HG03378 (cell line): ENCODE measurements around the gene UBE2E1.

ENCODE experiments used
- ATAC-seq: cut with Tn5 transposase; IDR thresholded peaks from one replicate; pipeline ENCODE4 v1.9.1; 2021; ENCODE audit warnings: mild to moderate bottlenecking, moderate library complexity; ENCODE audit not compliant: unreplicated experiment

UBE2E1 gene

GRCh38 chr3:23805633-23806533, at the start of gene UBE2E1:
Gene UBE2E1 (plus strand): TSS chr3:23805955. CDS start chr3:23807270, 1,315 bp downstream.
- peak; percentile 58 for ATAC-seq

GRCh38 chr3:23756206-23756840, 49.4 kb upstream of the UBE2E1 start:
- no peak for ATAC-seq

- no peak for ATAC-seq
Observed at GRCh38 chr3:23758253-23758838, 47.4 kb upstream of the UBE2E1 start.

- ATAC-seq = peak; percentile 10
Observed at GRCh38 chr3:23760325-23760724, 45.4 kb upstream of the UBE2E1 start.

GRCh38 chr3:23760871-23761373, 44.8 kb upstream of the UBE2E1 start:
- peak; percentile 43 for ATAC-seq

GRCh38 chr3:23761440-23761896, 44.3 kb upstream of the UBE2E1 start:
- ATAC-seq = peak; percentile 36

- peak; percentile 87 for ATAC-seq
Observed at GRCh38 chr3:23762214-23762613, 43.5 kb upstream of the UBE2E1 start.

GRCh38 chr3:23762759-23763477, 42.8 kb upstream of the UBE2E1 start:
- ATAC-seq = no peak

- no peak for ATAC-seq
Observed at GRCh38 chr3:23764407-23764806, 41.3 kb upstream of the UBE2E1 start.

- no peak for ATAC-seq
Observed at GRCh38 chr3:23767546-23767945, 38.2 kb upstream of the UBE2E1 start.

- no peak for ATAC-seq
Observed at GRCh38 chr3:23775254-23775909, 30.4 kb upstream of the UBE2E1 start.

- ATAC-seq = no peak
Observed at GRCh38 chr3:23776352-23776891, 29.3 kb upstream of the UBE2E1 start.

- no peak for ATAC-seq
Observed at GRCh38 chr3:23778446-23778845, 27.3 kb upstream of the UBE2E1 start.

- ATAC-seq = no peak
Observed at GRCh38 chr3:23779841-23780240, 25.9 kb upstream of the UBE2E1 start.

- ATAC-seq = no peak
Observed at GRCh38 chr3:23781051-23781450, 24.7 kb upstream of the UBE2E1 start.

- ATAC-seq = no peak
Observed at GRCh38 chr3:23781871-23782270, 23.9 kb upstream of the UBE2E1 start.

- no peak for ATAC-seq
Observed at GRCh38 chr3:23785097-23785645, 20.6 kb upstream of the UBE2E1 start.

- no peak for ATAC-seq
Observed at GRCh38 chr3:23785882-23786281, 19.9 kb upstream of the UBE2E1 start.

- ATAC-seq = no peak
Observed at GRCh38 chr3:23791678-23792077, 14.1 kb upstream of the UBE2E1 start.
